Spleen (tissue), 7 donors: Measurements from ENCODE around the gene ZNF75A.

ENCODE experiments used
- POLR2AphosphoS5 ChIP-seq, 3 donors: sonication (generic); formaldehyde crosslinking; IDR thresholded peaks; one replicate each; pipeline ENCODE4 v1.5.1; 2017; ENCODE audit warnings: antibody characterized with exemption in 3 of 3
- TF ChIP-seq, protein P1 (sequence below), 11 experiments: fragments of 200-600 bp in 7 of 11; fragments of 450-650 bp in 4 of 11; sonication (generic) in 4 of 11; IDR thresholded peaks in 8 of 11; conservative IDR thresholded peaks in 3 of 11; 1 replicate in 7 of 11; 2 replicates in 4 of 11; pipeline versions ENCODE4 v1.4.0 to v1.8.0; 2016 to 2021; ENCODE audit warnings: antibody characterized with exemption in 11 of 11, inconsistent platforms in 4 of 11, mild to moderate bottlenecking in 1 of 11
- donor health status: DM: no; HTN: no; CAD: no; lungs with moderate emphysema.
- donor health status: DM: no; HTN: no; CAD: no.
- donor health status: DM: no; HTN: no; CAD: no.

DNA sequence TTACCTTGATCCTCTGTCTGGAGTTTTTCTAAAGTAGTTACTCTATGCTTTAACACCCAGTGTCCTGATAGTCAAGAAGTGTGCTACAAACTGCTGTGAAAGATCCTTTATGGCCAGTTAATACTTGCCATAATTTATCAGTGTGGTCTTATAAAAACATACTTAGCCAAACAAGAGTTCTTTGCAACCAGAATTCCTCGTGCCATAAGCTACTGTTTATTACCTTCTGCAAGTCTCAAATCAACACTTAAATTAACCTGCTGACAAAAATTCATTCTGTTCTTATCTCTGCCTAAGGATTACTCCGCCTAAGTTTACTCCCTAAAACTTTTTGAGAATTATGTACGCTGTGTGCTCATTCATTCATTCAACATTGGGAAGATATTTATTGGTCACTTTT, 22.8 kb downstream of the ZNF75A start:
- TF ChIP-seq, protein P1, sequence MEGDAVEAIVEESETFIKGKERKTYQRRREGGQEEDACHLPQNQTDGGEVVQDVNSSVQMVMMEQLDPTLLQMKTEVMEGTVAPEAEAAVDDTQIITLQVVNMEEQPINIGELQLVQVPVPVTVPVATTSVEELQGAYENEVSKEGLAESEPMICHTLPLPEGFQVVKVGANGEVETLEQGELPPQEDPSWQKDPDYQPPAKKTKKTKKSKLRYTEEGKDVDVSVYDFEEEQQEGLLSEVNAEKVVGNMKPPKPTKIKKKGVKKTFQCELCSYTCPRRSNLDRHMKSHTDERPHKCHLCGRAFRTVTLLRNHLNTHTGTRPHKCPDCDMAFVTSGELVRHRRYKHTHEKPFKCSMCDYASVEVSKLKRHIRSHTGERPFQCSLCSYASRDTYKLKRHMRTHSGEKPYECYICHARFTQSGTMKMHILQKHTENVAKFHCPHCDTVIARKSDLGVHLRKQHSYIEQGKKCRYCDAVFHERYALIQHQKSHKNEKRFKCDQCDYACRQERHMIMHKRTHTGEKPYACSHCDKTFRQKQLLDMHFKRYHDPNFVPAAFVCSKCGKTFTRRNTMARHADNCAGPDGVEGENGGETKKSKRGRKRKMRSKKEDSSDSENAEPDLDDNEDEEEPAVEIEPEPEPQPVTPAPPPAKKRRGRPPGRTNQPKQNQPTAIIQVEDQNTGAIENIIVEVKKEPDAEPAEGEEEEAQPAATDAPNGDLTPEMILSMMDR (IDR thresholded peaks at IDR 0.05 in 8 of 11, conservative IDR thresholded peaks at IDR 0.05 in 3 of 11): no peak
- no peak for TF ChIP-seq POLR2AphosphoS5 (IDR thresholded peaks at IDR 0.05)
